H1 (cell line): ENCODE data around the gene HYDIN. TPM values are rescaled to one million over a fixed set of nuclear protein-coding genes. Genes with fewer than 3 reads are reported as not detected.

ENCODE experiments used
- CTCF ChIA-PET: fragments of 300-600 bp; sonication (Branson Sonifier 250); formaldehyde crosslinking; loops from one replicate; lab custom pipeline; 2021; ENCODE audit not compliant: partially characterized antibody; lab: Charles Lee
- POLR2A ChIA-PET: fragments of 300-600 bp; sonication (Branson Sonifier 250); formaldehyde crosslinking; loops from one replicate; lab custom pipeline; 2021; ENCODE audit warnings: inconsistent platforms; ENCODE audit not compliant: partially characterized antibody; lab: Charles Lee
- DNase-seq, 2 experiments: peaks; one replicate each; pipeline versions ENCODE4 v3.0.0 to v3.0.0-alpha.2; 2010 to 2022; ENCODE audit warnings: low spot score in 2 of 2, low read depth in 1 of 2, mixed read lengths in 1 of 2
- FAIRE-seq: peaks from 2 replicates; lab custom pipeline; 2011; peaks lifted over from hg19 to GRCh38; lab: Jason Lieb, UNC
- H2AFZ ChIP-seq: 2 replicates; pipeline ENCODE4 v1.8.1; 2012; ENCODE audit warnings: low read length, inconsistent platforms
- H2AK5ac ChIP-seq: 2 replicates; pipeline ENCODE4 v1.6.1; 2013; ENCODE audit warnings: low read depth, low read length
- H2BK120ac ChIP-seq: replicated peaks from 2 replicates; pipeline ENCODE3; 2013; ENCODE audit warnings: low read depth, low read length, inconsistent platforms
- H2BK12ac ChIP-seq: 2 replicates; pipeline ENCODE4 v1.6.1; 2013; ENCODE audit warnings: low read depth, low read length
- H2BK15ac ChIP-seq: 2 replicates; pipeline ENCODE4 v1.6.1; 2013; ENCODE audit warnings: low read length
- H2BK20ac ChIP-seq: 2 replicates; pipeline ENCODE4 v1.6.1; 2013; ENCODE audit warnings: low read length
- H2BK5ac ChIP-seq: 2 replicates; pipeline ENCODE4 v1.6.1; 2013; ENCODE audit warnings: low read depth, low read length
- H3K14ac ChIP-seq: 2 replicates; pipeline ENCODE4 v1.6.1; 2013; ENCODE audit warnings: inconsistent platforms; ENCODE audit not compliant: insufficient read length
- H3K18ac ChIP-seq: 2 replicates; pipeline ENCODE4 v1.6.1; 2013; ENCODE audit warnings: low read length; ENCODE audit errors: extremely low read depth
- H3K23ac ChIP-seq: 2 replicates; pipeline ENCODE4 v1.6.1; 2013; ENCODE audit warnings: inconsistent platforms; ENCODE audit not compliant: insufficient read length
- H3K23me2 ChIP-seq: 2 replicates; pipeline ENCODE4 v1.6.1; 2013; ENCODE audit warnings: low read depth, low read length
- H3K27ac ChIP-seq: 2 replicates; pipeline ENCODE4 v1.6.1; 2011; ENCODE audit warnings: low read depth, low read length, inconsistent platforms
- H3K27me3 ChIP-seq, 4 experiments: replicated peaks in 1 of 4; 1 replicate in 1 of 4; 2 replicates in 3 of 4; pipeline versions ENCODE4 v1.6.1 to v1.8.1; 2011 to 2013; ENCODE audit warnings: low read length in 3 of 4, mild to moderate bottlenecking in 3 of 4, inconsistent platforms in 2 of 4, mixed read lengths in 2 of 4, moderate library complexity in 1 of 4; ENCODE audit not compliant: control insufficient read depth in 3 of 4, insufficient read depth in 3 of 4; ENCODE audit errors: extremely low read depth in 1 of 4
- H3K36me3 ChIP-seq, 4 experiments: 2 replicates each; pipeline versions ENCODE4 v1.6.1 to v1.8.1; 2011 to 2013; ENCODE audit warnings: mild to moderate bottlenecking in 4 of 4, low read length in 3 of 4, moderate library complexity in 2 of 4, control low read depth in 1 of 4, inconsistent platforms in 1 of 4; ENCODE audit not compliant: insufficient read depth in 4 of 4, control insufficient read depth in 2 of 4
- H3K4ac ChIP-seq: replicated peaks from 2 replicates; pipeline ENCODE3; 2013; ENCODE audit warnings: low read length, low read depth, mixed read lengths, inconsistent platforms; ENCODE audit not compliant: insufficient read length
- H3K4me1 ChIP-seq, 4 experiments: replicated peaks in 1 of 4; 1 replicate in 1 of 4; 2 replicates in 3 of 4; pipeline versions ENCODE4 v1.6.1 to v1.8.1; 2011 to 2013; ENCODE audit warnings: low read length in 3 of 4, inconsistent platforms in 2 of 4, mixed read lengths in 1 of 4; ENCODE audit not compliant: insufficient read depth in 4 of 4, control insufficient read depth in 3 of 4
- H3K4me2 ChIP-seq, 2 experiments: 2 replicates each; pipeline versions ENCODE4 v1.6.1 to v1.8.1; 2011 to 2013; ENCODE audit warnings: low read depth in 2 of 2, low read length in 2 of 2, control low read depth in 1 of 2, inconsistent platforms in 1 of 2, mild to moderate bottlenecking in 1 of 2; ENCODE audit not compliant: insufficient read depth in 1 of 2
- H3K4me3 ChIP-seq, 4 experiments: fragments of 200-600, 300-600 bp in 1 of 4; sonication (generic), shearing (Covaris generic), sonication (Bioruptor Twin) in 1 of 4; 2 replicates each; pipeline versions ENCODE4 v1.5.1 to v1.8.1; 2011 to 2016; ENCODE audit warnings: low read length in 4 of 4, low read depth in 3 of 4, control low read depth in 2 of 4, inconsistent platforms in 2 of 4, mild to moderate bottlenecking in 2 of 4, mixed read lengths in 1 of 4, moderate library complexity in 1 of 4; ENCODE audit not compliant: insufficient read depth in 2 of 4; ENCODE audit errors: extremely low read depth in 1 of 4
- H3K56ac ChIP-seq: replicated peaks from 2 replicates; pipeline ENCODE3; 2013; ENCODE audit warnings: low read depth, mild to moderate bottlenecking, mixed read lengths, low read length, inconsistent platforms; ENCODE audit not compliant: insufficient read length
- H3K79me1 ChIP-seq: 2 replicates; pipeline ENCODE4 v1.6.1; 2013; ENCODE audit warnings: low read depth, low read length, control low read depth
- H3K79me2 ChIP-seq, 2 experiments: 2 replicates each; pipeline versions ENCODE4 v1.6.1 to v1.8.1; 2012 to 2013; ENCODE audit warnings: low read length in 2 of 2, mild to moderate bottlenecking in 2 of 2, inconsistent platforms in 1 of 2; ENCODE audit not compliant: insufficient read depth in 2 of 2, control insufficient read depth in 1 of 2
- H3K9ac ChIP-seq, 4 experiments: replicated peaks in 1 of 4; 1 replicate in 1 of 4; 2 replicates in 3 of 4; pipeline versions ENCODE4 v1.6.1 to v1.8.1; 2011 to 2013; ENCODE audit warnings: low read depth in 3 of 4, low read length in 3 of 4, control low read depth in 2 of 4, mild to moderate bottlenecking in 2 of 4, moderate library complexity in 2 of 4, inconsistent platforms in 1 of 4; ENCODE audit errors: extremely low read depth in 1 of 4
- H3K9me3 ChIP-seq, 2 experiments: 2 replicates each; pipeline versions ENCODE4 v1.6.1 to v1.8.1; 2012 to 2013; ENCODE audit warnings: mild to moderate bottlenecking in 2 of 2, moderate library complexity in 2 of 2, control low read depth in 1 of 2, inconsistent platforms in 1 of 2, low read depth in 1 of 2, low read length in 1 of 2, mixed read lengths in 1 of 2; ENCODE audit not compliant: insufficient read depth in 2 of 2
- H4K20me1 ChIP-seq, 2 experiments: replicated peaks in 1 of 2; 2 replicates each; pipeline versions ENCODE3 to v1.8.1; 2011 to 2013; ENCODE audit warnings: inconsistent platforms in 2 of 2, low read length in 2 of 2, mild to moderate bottlenecking in 1 of 2; ENCODE audit not compliant: insufficient read depth in 2 of 2, control insufficient read depth in 1 of 2
- H4K5ac ChIP-seq: 2 replicates; pipeline ENCODE4 v1.6.1; 2013; ENCODE audit warnings: low read length, low read depth, mixed read lengths, inconsistent platforms; ENCODE audit not compliant: insufficient read length
- H4K8ac ChIP-seq: 2 replicates; pipeline ENCODE4 v1.8.0; 2013; ENCODE audit warnings: mild to moderate bottlenecking, moderate library complexity, low read length, inconsistent platforms; ENCODE audit not compliant: insufficient read depth; ENCODE audit errors: extremely low read depth
- H4K91ac ChIP-seq: replicated peaks from 2 replicates; pipeline ENCODE3; 2013; ENCODE audit warnings: low read length, mixed read lengths, inconsistent platforms; ENCODE audit not compliant: insufficient read length
- CTCF ChIP-seq, 3 experiments: IDR thresholded peaks; 1 replicate in 2 of 3; 2 replicates in 1 of 3; pipeline versions ENCODE4 v1.5.1 to v1.6.1; 2011; ENCODE audit warnings: low read length in 3 of 3, mild to moderate bottlenecking in 3 of 3, inconsistent platforms in 2 of 3, low read depth in 1 of 3, moderate library complexity in 1 of 3; ENCODE audit not compliant: insufficient read depth in 1 of 3; ENCODE audit errors: control extremely low read depth in 1 of 3
- MAX ChIP-seq: IDR thresholded peaks from 2 replicates; pipeline ENCODE4 v1.6.1; 2012; ENCODE audit warnings: inconsistent platforms
- RFX5 ChIP-seq: IDR thresholded peaks from 2 replicates; pipeline ENCODE4 v1.6.1; 2011; ENCODE audit warnings: low read depth, low read length, improper control_type of control experiment, borderline replicate concordance
- WGBS, 2 experiments: shearing (Covaris generic) in 1 of 2; methylation state at CpG; one replicate each; pipeline versions ENCODE4 v1.1.6 to v1.1.7; 2013 to 2015; ENCODE audit warnings: low lambda C conversion rate in 2 of 2, mixed read lengths in 2 of 2, inconsistent platforms in 1 of 2, low coverage in 1 of 2, missing lambda C conversion rate in 1 of 2; ENCODE audit not compliant: insufficient replicate concordance in 2 of 2, insufficient coverage in 1 of 2, insufficient read length in 1 of 2; ENCODE audit errors: extremely low coverage in 1 of 2, missing lambda C conversion rate in 1 of 2; 5-methylcytosine and 5-hydroxymethylcytosine counted together
- polyA plus RNA-seq, 7 experiments: library from polyadenylated mRNA; depleted of rRNA in 3 of 7; stranded (reverse) in 5 of 7; unstranded in 2 of 7; fragments of >200 nt in 5 of 7; fragments of 200-250 nt in 2 of 7; gene quantifications; 1 replicate in 5 of 7; 2 replicates in 1 of 7; 4 replicates in 1 of 7; pipeline versions ENCODE4 v1.2.1 to v1.2.3, GENCODE V29; 2011 to 2013; ENCODE audit warnings: missing spikeins in 2 of 7, mixed read lengths in 2 of 7
- total RNA-seq: library from RNA; stranded (reverse); fragmentation: NEBNext Ultra II Directional; extraction: Animal tissue kit (Norgen Biotek cat#: 25700); gene quantifications from 2 replicates; pipeline ENCODE4 v1.2.1, GENCODE V29; 2021

The HYDIN gene
- total and polyA plus RNA-seq, 2 of the 8 experiments (the other 6 are each of a cell fraction or from before 2014, with no cell fraction given), result 1.1 to 1.8 TPM

GRCh38 chr16:71226229-71227141, 4.0 kb downstream of the HYDIN start:
- Histone ChIP-seq H4K20me1 (no peaks in the 10 kb centered on the region), H3K14ac (no peak overlapping the region), H3K27me3 (no peaks in the 10 kb centered on the region), H2BK20ac (no peak overlapping the region), H2BK5ac (no peak overlapping the region), H3K4ac (no peak overlapping the region), H4K91ac (no peak overlapping the region), H3K18ac (no peak overlapping the region), H2BK12ac (no peak overlapping the region), H3K36me3 (no peaks in the 10 kb centered on the region; a peak in 1 of 8 replicates), H3K4me3 (no peak overlapping the region), H3K23ac (no peak overlapping the region), H2BK15ac (no peak overlapping the region), H3K23me2 (peaks cover 4% of the 10 kb centered on the region), H3K56ac (no peak overlapping the region), H3K9ac (no peak overlapping the region), H4K8ac (no peak overlapping the region), H3K27ac (no peak overlapping the region), H3K9me3 (peaks cover 12 to 20% of the 10 kb centered on the region in 2 experiments), H3K4me2 (no peak overlapping the region), H3K79me1 (no peaks in the 10 kb centered on the region), H3K79me2 (no peaks in the 10 kb centered on the region), H2AK5ac (no peak overlapping the region), H4K5ac (no peak overlapping the region), H2AFZ (no peak overlapping the region), H3K4me1 (peaks cover 0 to 3% (median 0%) of the 10 kb centered on the region in 4 experiments; a peak in 2 of 7 replicates), H2BK120ac (no peak overlapping the region)
- WGBS, 2 experiments, result 91% methylated on average over 5 of the region's 5 CpGs; no CpG with 5 or more reads in 1 of the 2 experiments
- ChIA-PET POLR2A (no interaction called here), CTCF (interaction anchor here (0.6 kb wide), 1 partner anchor 1318 kb away, joined by 3 read pairs; no protein-coding TSS in a partner anchor)
- no peak for FAIRE-seq
- no peak for DNase-seq
- no peak for TF ChIP-seq RFX5
- no peak for TF ChIP-seq CTCF (IDR thresholded peaks at IDR 0.05; ENCODE audit: control extremely low read depth in 1 of 3, insufficient read depth in 1 of 3, low read depth in 1 of 3, low read length in 3 of 3)
- no peak for TF ChIP-seq MAX
